Measurements from ENCODE around the gene MYL3.

The MYL3 gene

DNA sequence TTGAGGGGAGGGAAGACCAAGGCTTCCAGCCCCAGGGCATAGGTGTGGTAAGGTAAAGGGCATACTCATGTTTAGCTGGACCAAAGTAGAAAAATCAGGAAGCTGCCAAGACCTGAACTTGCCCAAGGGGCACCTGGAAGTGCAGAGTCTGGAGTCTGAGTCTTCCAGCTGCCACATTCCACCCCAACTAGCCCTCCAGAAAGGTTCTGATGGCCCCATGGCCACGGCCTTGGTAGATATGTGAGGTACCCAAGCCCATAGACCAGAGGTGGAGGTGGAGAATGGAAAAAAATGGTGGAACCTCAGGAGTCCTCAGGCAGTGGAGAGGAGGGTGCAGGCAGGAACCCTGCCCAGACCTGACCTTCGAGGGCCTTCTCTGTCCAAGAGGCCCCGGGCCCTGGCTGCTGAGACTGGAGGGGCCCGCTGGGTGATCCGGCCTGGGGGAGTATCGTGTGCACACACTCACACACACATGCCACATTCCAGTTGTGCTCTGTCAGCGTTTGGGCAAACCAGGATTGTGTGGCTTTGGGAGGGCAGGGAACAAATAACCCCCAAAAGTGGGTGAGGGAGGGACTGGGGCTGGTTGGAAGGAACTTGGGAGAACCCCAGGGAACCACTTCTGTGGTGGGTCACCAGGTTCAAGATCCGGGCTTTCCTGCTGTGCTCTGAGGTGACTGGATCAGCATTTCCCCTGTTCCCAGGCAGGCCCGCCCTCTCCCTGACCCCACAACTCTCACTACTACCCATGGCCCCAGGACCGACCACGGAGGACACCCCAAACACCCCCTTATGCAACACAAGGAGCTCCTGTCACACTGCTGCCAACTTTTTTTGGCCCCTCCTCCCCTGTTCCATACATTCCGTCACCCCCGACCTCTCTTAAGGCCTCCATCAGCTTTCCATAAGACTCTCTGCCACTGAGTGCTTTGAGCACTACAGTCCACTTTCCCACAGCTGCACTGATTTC lies 11.6 kb downstream of the MYL3 start:
- no peak for DNase-seq (ENCODE audit: low read depth in 3 of 3)

DNA sequence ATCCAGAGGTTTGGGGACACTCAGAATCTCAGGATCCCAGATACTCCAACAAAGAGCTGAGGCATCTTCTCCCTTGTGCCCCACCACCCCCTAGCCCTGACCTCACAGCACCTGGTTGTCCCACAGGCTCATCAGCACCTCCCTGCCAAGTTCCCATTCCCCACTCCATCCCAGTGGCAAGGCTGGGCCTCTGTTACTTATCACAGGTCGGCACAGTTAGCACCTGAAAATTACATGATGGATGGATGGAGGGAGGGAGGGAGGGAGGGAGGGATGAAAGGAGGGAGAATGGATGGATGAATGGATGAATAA lies 12.8 kb downstream of the MYL3 start:
- no peak for DNase-seq (ENCODE audit: low read depth in 3 of 3)

DNA sequence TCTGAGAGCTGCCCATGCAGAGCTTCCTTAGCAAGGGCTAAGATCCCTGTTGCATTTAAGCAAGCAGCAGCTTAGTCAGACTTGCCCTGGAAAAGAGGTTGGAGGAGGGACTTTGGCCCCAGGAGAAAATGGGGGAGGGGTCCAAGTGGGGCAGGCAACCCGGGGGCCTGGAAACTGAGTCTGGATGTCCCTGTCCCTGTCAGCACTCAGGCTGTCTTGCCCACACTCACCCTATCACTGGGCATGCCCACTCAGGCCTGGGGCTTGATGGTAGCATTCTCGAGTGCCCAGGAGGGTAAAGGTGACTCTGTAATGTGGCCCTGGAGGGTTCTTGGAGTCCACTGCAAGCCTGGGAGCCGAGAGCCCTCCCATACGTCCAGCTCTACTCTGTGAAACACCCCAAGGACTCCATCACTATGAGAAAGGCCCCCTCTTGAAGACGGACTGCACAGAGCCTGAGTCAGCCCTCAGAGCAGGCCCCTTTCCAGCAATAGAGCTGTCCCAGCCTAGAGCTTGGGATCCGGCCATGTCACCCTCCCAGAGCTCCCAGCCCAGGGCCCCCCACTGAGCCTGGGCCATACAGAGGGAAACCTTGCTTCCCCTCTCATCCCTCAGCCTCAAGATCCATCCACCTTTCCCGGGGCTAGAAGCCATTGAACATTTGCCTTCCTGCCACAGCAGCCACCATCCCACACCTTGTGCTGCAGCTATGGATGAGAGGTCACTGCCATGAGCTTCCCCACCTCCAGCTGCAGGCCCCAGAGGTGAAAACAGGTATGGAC lies 13.4 kb downstream of the MYL3 start:
- DNase-seq (ENCODE audit: low read depth in 3 of 3) = no peak

GRCh38 chr3:46849045-46849631 lies 14.1 kb downstream of the MYL3 start:
- no peak for DNase-seq (ENCODE audit: low read depth in 3 of 3)

- DNase-seq (ENCODE audit: low read depth in 3 of 3) = no peak
Measured at GRCh38 chr3:46848271-46849044, 14.8 kb downstream of the MYL3 start.

DNA sequence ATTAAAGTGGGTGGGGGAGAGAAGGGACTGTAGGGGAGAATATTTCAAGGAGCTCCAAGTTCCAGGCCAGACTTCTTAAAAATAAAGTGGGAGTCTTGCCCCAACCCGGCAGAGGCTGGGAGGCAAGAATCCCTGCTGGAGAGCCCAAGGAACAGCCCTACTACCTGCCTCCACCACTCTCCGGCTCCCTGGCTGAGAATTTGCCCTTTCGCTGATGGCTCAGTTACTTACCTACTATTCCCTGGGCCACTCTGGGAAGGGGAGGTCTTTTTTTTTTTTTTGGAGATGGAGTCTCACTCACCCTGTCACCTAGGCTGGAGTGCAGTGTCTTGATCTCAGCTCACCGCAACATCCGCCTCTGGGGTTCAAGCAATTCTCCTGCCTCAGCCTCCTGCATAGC lies 15.5 kb downstream of the MYL3 start:
- no peak for DNase-seq (ENCODE audit: low read depth in 3 of 3)

DNA sequence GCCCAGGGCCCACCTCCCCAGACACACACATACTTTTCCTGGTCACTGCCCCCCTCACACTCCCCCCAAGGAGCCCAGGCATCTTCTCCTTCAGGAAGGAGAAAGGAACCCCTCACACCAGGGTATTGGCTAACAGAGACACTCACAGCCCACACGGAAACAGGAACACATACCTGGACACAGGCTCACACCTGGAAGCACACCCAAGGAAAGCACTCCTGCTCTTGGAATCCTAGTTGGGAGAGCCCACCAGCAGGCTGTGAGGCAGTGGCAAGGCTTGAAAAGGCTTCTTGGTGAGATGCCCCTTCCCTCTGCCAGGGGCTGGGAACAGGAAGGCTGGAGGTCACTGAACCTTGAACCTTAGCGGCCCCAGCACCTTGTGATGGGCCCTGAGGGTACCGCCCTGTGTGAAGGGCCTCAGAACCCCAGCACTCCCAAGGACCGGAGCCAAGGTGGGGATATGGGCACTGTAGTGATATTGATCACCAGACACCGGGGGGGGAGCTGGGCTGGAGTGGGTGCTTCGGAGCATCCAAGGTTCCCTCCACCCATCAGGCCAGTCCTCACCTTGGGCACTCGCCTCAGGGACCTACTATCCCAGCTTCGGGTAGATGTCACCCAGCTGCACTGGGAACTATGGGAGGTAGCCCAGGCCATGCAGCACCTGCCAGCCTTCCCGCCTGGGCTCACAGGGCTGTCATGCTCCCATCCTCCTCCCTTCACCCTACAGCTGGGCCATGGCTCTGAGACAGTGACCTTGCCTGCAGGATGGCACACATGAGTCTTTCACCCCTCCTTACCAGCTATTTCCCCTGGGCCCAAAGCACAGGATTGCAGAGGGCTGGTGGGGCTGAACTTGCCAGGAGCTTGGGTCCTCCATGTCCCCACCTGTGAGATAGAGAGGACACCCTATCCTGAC lies 16.4 kb downstream of the MYL3 start:
- DNase-seq (ENCODE audit: low read depth in 3 of 3) = no peak

- DNase-seq (ENCODE audit: low read depth in 3 of 3) = peak; percentile 47 to 59 (median 58)
Measured at GRCh38 chr3:46845860-46846623, 17.2 kb downstream of the MYL3 start.

GRCh38 chr3:46845397-46845859 lies 17.8 kb downstream of the MYL3 start:
- DNase-seq (ENCODE audit: low read depth in 3 of 3) = no peak

DNA sequence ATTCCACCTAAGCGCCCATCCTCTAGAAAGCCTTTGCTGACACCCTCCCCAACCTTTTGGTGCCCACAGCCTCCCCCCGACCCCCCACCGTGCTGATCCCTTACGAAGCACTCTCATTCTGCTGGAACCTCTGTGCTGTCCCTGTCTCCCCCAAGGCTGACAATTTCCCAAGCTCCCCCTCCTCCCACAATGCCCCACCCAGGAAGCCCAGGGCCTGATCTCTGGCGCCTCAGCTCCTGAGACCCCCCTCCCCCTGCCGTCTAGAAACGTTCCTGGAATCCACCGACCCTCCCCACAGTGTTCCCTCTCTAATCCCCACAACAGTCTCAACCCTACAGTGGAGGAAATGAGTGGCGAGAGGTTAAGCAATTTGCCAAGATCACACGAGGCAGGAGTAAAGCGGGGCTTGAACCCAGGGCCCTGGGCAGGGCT lies 18.3 kb downstream of the MYL3 start:
- no peak for DNase-seq (ENCODE audit: low read depth in 3 of 3)

DNA sequence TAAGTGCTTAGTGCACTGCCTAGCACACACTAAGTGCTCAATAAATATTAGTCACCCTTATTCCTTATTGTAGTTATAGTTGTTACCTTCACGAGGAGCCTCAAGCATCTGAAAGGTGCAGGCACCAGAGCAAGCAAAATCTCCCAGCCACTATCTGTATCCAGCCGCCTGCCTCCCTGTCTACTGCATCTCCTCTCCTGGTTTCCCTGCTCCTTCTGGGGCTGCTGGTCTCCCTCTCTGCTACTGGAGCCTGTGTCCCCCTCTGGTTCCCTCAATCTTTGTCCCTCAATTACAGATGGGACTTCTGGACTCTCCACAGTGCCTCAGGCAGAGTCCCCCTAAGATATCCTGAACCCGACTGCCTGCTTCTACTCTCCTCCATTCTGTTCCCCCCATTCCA lies 18.8 kb downstream of the MYL3 start:
- DNase-seq (ENCODE audit: low read depth in 3 of 3) = no peak

- DNase-seq (ENCODE audit: low read depth in 3 of 3) = no peak
Measured at GRCh38 chr3:46843508-46843907, 19.7 kb downstream of the MYL3 start.

DNA sequence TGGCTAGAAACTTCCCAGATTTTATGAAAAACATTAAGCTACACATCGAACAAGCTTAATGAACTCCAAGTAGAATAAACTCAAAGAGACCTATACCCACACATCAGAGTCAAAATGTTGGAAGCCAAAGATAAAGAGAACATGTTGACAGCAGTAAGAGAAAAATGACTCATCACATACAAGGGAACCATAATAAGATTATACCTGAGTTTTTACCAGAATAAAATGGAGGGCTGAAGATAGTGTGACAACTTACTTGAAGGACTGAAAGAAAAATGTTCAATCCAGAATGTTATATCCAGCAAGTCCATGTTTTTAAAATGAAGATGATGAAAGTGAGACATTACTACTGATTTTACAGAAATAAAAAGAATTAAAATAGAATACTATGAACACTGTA lies 22.8 kb downstream of the MYL3 start:
- DNase-seq (ENCODE audit: low read depth in 3 of 3) = no peak

DNA sequence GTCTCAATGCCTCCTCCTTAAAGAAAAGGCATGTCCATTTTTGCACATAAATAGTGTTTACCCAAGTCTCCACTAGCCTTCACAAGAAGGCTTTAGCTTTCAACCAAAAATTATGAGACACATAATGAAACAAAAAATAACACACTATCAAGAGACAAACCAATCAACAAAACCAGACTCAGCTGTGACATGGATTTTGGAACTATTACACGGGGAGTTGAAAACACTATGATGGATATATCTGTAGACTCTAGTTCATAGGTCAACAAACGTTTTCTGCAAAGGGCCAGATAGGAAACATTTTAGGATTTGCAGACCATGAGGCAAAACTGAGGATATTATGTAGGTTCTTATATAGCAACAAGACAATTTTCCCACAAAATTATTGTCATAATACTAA lies 24.9 kb downstream of the MYL3 start:
- DNase-seq (ENCODE audit: low read depth in 3 of 3) = no peak

- no peak for DNase-seq (ENCODE audit: low read depth in 3 of 3)
Measured at GRCh38 chr3:46835491-46835890, 27.8 kb downstream of the MYL3 start.

DNA sequence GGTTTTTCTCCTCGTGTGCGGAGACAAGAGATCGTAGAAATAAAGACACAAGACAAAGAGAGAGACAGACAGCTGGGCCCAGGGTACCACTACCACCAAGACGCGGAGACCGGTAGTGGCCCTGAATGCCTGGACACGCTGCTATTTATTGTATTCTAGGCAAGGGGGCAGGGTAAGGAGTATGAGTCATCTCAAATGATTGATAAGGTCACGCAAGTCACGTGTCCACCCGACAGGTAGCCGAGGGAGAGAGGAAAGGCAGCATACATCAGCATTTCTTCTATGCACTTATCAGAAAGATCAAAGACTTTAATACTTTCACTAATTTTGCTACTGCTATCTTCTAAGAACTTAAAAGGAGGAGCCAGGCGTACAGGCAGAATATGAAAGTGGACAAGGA lies 28.2 kb downstream of the MYL3 start:
- DNase-seq (ENCODE audit: low read depth in 3 of 3) = no peak

DNA sequence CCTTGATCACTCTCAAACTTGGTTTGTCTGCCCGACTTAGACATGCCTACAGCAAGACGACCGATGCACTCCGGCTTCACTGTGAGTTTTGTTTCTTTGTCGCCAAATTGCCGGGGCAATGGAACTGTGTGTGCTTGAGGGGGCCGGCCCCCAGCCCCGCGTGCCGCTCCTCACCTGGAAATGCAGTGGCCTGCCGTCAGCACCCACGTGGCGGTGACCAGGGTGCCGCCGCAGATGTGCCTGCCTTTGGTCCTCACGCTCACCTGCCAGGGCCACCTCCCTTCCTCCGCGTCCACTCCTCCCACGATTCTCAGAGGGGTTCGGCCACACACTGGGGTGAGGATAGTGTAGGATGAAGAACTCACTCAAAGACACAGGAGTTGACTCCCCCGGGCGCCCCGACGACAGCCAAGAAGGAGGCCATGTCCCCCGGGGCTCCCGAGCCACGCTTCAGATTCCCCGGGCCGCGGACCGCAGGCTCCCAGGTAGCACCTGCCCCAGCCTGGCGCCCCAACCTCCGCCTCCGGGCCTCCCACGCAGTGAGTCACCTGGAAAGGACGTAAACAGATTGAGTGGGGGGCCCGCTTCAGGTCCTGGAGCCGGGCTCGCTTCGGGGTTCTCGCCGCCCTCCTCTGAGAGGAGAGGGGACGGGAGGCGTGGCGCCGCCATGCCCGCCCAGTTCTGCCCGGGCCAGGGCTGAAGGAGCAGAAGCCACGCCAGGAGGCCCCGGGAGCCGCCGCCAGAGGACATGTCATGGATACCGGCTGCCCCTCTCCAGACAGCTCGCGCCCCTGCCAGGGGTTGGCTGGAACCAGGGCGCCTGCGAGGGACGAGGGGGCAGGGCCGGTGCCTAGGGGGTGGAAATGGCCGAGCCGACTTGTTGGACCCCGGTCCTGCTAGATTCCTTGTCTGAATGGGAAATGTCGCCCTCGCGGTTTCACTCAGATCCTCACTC lies 29.6 kb downstream of the MYL3 start:
- DNase-seq (ENCODE audit: low read depth in 3 of 3) = no peak

- DNase-seq (ENCODE audit: low read depth in 3 of 3) = no peak
Measured at GRCh38 chr3:46831841-46832240, 31.4 kb downstream of the MYL3 start.

GRCh38 chr3:46831316-46831715 lies 31.9 kb downstream of the MYL3 start:
- no peak for DNase-seq (ENCODE audit: low read depth in 3 of 3)
